Activated naive CD8-positive, alpha-beta T cell treated with anti-CD3 and anti-CD28 coated beads, Interleukin-2, amount 50 U/mL, for 24 hours (primary cell): ENCODE measurements around the gene VPS36.
"Not testable (repeated sequence)": the region's sequence is repeated elsewhere in the genome, so short reads cannot be mapped to it uniquely, and the experiment has no call there.

ENCODE experiments used
- ATAC-seq: fragments of 150-1000 bp; cut with Tn5 transposase; one replicate; pipeline ENCODE4 v1.10.0; 2021
- DNase-seq: peaks from one replicate; pipeline ENCODE4 v3.0.0; 2021
- H3K27ac Mint-ChIP-seq: one replicate; pipeline ENCODE4 v1.8.0; 2021; ENCODE audit warnings: mild to moderate bottlenecking, mixed read lengths
- H3K27me3 Mint-ChIP-seq: one replicate; pipeline ENCODE4 v1.8.0; 2021; ENCODE audit warnings: mixed read lengths
- H3K36me3 Mint-ChIP-seq: one replicate; pipeline ENCODE4 v1.8.0; 2021; ENCODE audit warnings: low read depth, mixed read lengths
- H3K4me1 Mint-ChIP-seq: one replicate; pipeline ENCODE4 v1.8.0; 2021; ENCODE audit warnings: mixed read lengths
- H3K4me3 Mint-ChIP-seq: one replicate; pipeline ENCODE4 v1.8.0; 2021; ENCODE audit warnings: mild to moderate bottlenecking, moderate library complexity, mixed read lengths
- H3K9me3 Mint-ChIP-seq: one replicate; pipeline ENCODE4 v1.8.0; 2021; ENCODE audit warnings: mixed read lengths

The VPS36 gene

GRCh38 chr13:52450012-52450792 lies at the start of gene VPS36:
Gene VPS36, minus strand, starts transcription at chr13:52450634. Its CDS starts 40 bp downstream, at chr13:52450594.
- ATAC-seq (peak; percentile 84), DNase-seq (peak; percentile 97)
- Mint-ChIP-seq H3K4me1 (peaks cover 45% of the 10 kb centered on the region), H3K36me3 (peaks cover 2% of the 10 kb centered on the region), H3K27ac (peak within 1 kb of the TSS; percentile 83), H3K4me3 (peak within 1 kb of the TSS; percentile 89), H3K27me3 (peaks cover under 1% of the 10 kb centered on the region), H3K9me3 (no peaks in the 10 kb centered on the region)

- H3K4me1 Mint-ChIP-seq, result not testable (repeated sequence)
Observed at GRCh38 chr13:52497979-52498378, 47.5 kb upstream of the VPS36 start.

GRCh38 chr13:52494241-52494640 lies 43.8 kb upstream of the VPS36 start:
- not testable (repeated sequence) for H3K27me3 Mint-ChIP-seq, ATAC-seq, H3K36me3 Mint-ChIP-seq, H3K9me3 Mint-ChIP-seq, H3K4me1 Mint-ChIP-seq, H3K4me3 Mint-ChIP-seq, DNase-seq, H3K27ac Mint-ChIP-seq

More at GRCh38 chr13:52497979-52498378, 47.5 kb upstream of the VPS36 start:
- ATAC-seq, H3K27me3 Mint-ChIP-seq, H3K36me3 Mint-ChIP-seq, H3K9me3 Mint-ChIP-seq, DNase-seq, H3K4me3 Mint-ChIP-seq, H3K27ac Mint-ChIP-seq: not testable (repeated sequence)

GRCh38 chr13:52491015-52491414 lies 40.6 kb upstream of the VPS36 start:
- not testable (repeated sequence) for H3K27ac Mint-ChIP-seq, H3K4me1 Mint-ChIP-seq, H3K4me3 Mint-ChIP-seq, H3K27me3 Mint-ChIP-seq, H3K9me3 Mint-ChIP-seq, ATAC-seq, DNase-seq, H3K36me3 Mint-ChIP-seq

- H3K27ac Mint-ChIP-seq, H3K9me3 Mint-ChIP-seq, DNase-seq, H3K36me3 Mint-ChIP-seq, ATAC-seq, H3K4me1 Mint-ChIP-seq, H3K27me3 Mint-ChIP-seq, H3K4me3 Mint-ChIP-seq: not testable (repeated sequence)
Observed at GRCh38 chr13:52488763-52489162, 38.3 kb upstream of the VPS36 start.

- not testable (repeated sequence) for H3K4me3 Mint-ChIP-seq, H3K4me1 Mint-ChIP-seq, ATAC-seq, H3K27ac Mint-ChIP-seq, H3K36me3 Mint-ChIP-seq, H3K27me3 Mint-ChIP-seq, H3K9me3 Mint-ChIP-seq, DNase-seq
Observed at GRCh38 chr13:52487078-52487477, 36.6 kb upstream of the VPS36 start.

GRCh38 chr13:52480677-52481428 lies 30.4 kb upstream of the VPS36 start:
- peaks cover 12% of the 10 kb centered on the region for H3K36me3 Mint-ChIP-seq
- not testable (repeated sequence) for H3K9me3 Mint-ChIP-seq, H3K27ac Mint-ChIP-seq, H3K4me3 Mint-ChIP-seq, H3K27me3 Mint-ChIP-seq, H3K4me1 Mint-ChIP-seq, ATAC-seq, DNase-seq

GRCh38 chr13:52468487-52468886 lies 18.1 kb upstream of the VPS36 start:
- H3K27ac Mint-ChIP-seq, H3K27me3 Mint-ChIP-seq, DNase-seq, ATAC-seq, H3K4me3 Mint-ChIP-seq, H3K9me3 Mint-ChIP-seq, H3K4me1 Mint-ChIP-seq: not testable (repeated sequence)
- peaks cover 64% of the 10 kb centered on the region for H3K36me3 Mint-ChIP-seq

GRCh38 chr13:52463526-52463925 lies 13.1 kb upstream of the VPS36 start:
- H3K4me1 Mint-ChIP-seq, result peaks cover 14% of the 10 kb centered on the region
- no peak overlapping the region for H3K4me3 Mint-ChIP-seq
- H3K36me3 Mint-ChIP-seq, result peaks cover 65% of the 10 kb centered on the region
- no peak overlapping the region for H3K27ac Mint-ChIP-seq
- H3K27me3 Mint-ChIP-seq, result no peaks in the 10 kb centered on the region
- ATAC-seq (no peak), DNase-seq (no peak)
- H3K9me3 Mint-ChIP-seq, result no peaks in the 10 kb centered on the region

GRCh38 chr13:52461265-52461664 lies 10.8 kb upstream of the VPS36 start:
- H3K4me3 Mint-ChIP-seq, result no peak overlapping the region
- H3K4me1 Mint-ChIP-seq, result peaks cover 30% of the 10 kb centered on the region

GRCh38 chr13:52459668-52460067 lies 9.2 kb upstream of the VPS36 start:
- Mint-ChIP-seq H3K9me3 (no peaks in the 10 kb centered on the region), H3K36me3 (peaks cover 53% of the 10 kb centered on the region), H3K4me1 (peaks cover 41% of the 10 kb centered on the region), H3K4me3 (no peak overlapping the region), H3K27ac (no peak overlapping the region), H3K27me3 (peaks cover 2% of the 10 kb centered on the region)
- DNase-seq, result no peak
- ATAC-seq, result no peak

More at GRCh38 chr13:52461265-52461664, 10.8 kb upstream of the VPS36 start:
- ATAC-seq (no peak), DNase-seq (no peak)
- no peak overlapping the region for H3K27ac Mint-ChIP-seq
- H3K9me3 Mint-ChIP-seq, result no peaks in the 10 kb centered on the region
- H3K27me3 Mint-ChIP-seq, result no peaks in the 10 kb centered on the region
- H3K36me3 Mint-ChIP-seq, result peaks cover 56% of the 10 kb centered on the region

- Mint-ChIP-seq H3K4me3 (peak overlapping the region; percentile 96), H3K27ac (peak overlapping the region; percentile 97), H3K27me3 (peaks cover 2% of the 10 kb centered on the region), H3K4me1 (peaks cover 48% of the 10 kb centered on the region), H3K36me3 (peaks cover 20% of the 10 kb centered on the region), H3K9me3 (no peaks in the 10 kb centered on the region)
- ATAC-seq (peak; percentile 47), DNase-seq (peak; percentile 84)
Observed at GRCh38 chr13:52455677-52456041, 5.2 kb upstream of the VPS36 start.

GRCh38 chr13:52454820-52455676 lies 4.6 kb upstream of the VPS36 start, which contains the start of gene CKAP2:
Gene CKAP2, plus strand, starts transcription at chr13:52455478. Its CDS starts 79 bp downstream, at chr13:52455557.
- no peaks in the 10 kb centered on the region for H3K9me3 Mint-ChIP-seq
- H3K4me1 Mint-ChIP-seq, result peaks cover 47% of the 10 kb centered on the region
- H3K4me3 Mint-ChIP-seq, result peak within 1 kb of the TSS; percentile 96
- peaks cover 18% of the 10 kb centered on the region for H3K36me3 Mint-ChIP-seq
- peaks cover 2% of the 10 kb centered on the region for H3K27me3 Mint-ChIP-seq
- ATAC-seq (peak; percentile 84), DNase-seq (peak; percentile 91)
- H3K27ac Mint-ChIP-seq, result peak within 1 kb of the TSS; percentile 97

- DNase-seq (no peak), ATAC-seq (no peak)
- Mint-ChIP-seq H3K4me3 (peak overlapping the region; percentile 96), H3K36me3 (peaks cover 18% of the 10 kb centered on the region), H3K27ac (peak overlapping the region; percentile 97), H3K27me3 (peaks cover 2% of the 10 kb centered on the region), H3K9me3 (no peaks in the 10 kb centered on the region), H3K4me1 (peaks cover 51% of the 10 kb centered on the region)
Observed at GRCh38 chr13:52454459-52454819, 4.0 kb upstream of the VPS36 start.
